Ishikawa (cell line): ENCODE results near the gene GNA15.

Source experiments
- CEBPB ChIP-seq: IDR thresholded peaks from 2 replicates; pipeline ENCODE4 v1.6.1; 2012
- CREB1 ChIP-seq: IDR thresholded peaks from 2 replicates; pipeline ENCODE4 v1.6.1; 2012; ENCODE audit warnings: low read depth
- EGR1 ChIP-seq: IDR thresholded peaks from 2 replicates; pipeline ENCODE4 v1.6.1; 2012
- EP300 ChIP-seq: IDR thresholded peaks from 2 replicates; pipeline ENCODE4 v1.6.1; 2012; ENCODE audit warnings: borderline replicate concordance
- FOXM1 ChIP-seq: IDR thresholded peaks from 2 replicates; pipeline ENCODE4 v1.6.1; 2012; ENCODE audit warnings: low read depth, borderline replicate concordance
- NFIC ChIP-seq: IDR thresholded peaks from 2 replicates; pipeline ENCODE4 v1.6.1; 2012
- RAD21 ChIP-seq: IDR thresholded peaks from 2 replicates; pipeline ENCODE4 v1.6.1; 2012; ENCODE audit warnings: low read depth
- TAF1 ChIP-seq: IDR thresholded peaks from 2 replicates; pipeline ENCODE4 v1.6.1; 2012; ENCODE audit warnings: low read depth, mild to moderate bottlenecking
- TCF12 ChIP-seq: IDR thresholded peaks from 2 replicates; pipeline ENCODE4 v1.6.1; 2012; ENCODE audit warnings: low read depth
- TEAD4 ChIP-seq: IDR thresholded peaks from 2 replicates; pipeline ENCODE4 v1.6.1; 2012
- YY1 ChIP-seq: IDR thresholded peaks from 2 replicates; pipeline ENCODE4 v1.6.1; 2012; ENCODE audit warnings: low read depth
- ZBTB7A ChIP-seq: IDR thresholded peaks from 2 replicates; pipeline ENCODE4 v1.6.1; 2012; ENCODE audit warnings: low read depth
- TF ChIP-seq, protein P1 (sequence below): IDR thresholded peaks from 2 replicates; pipeline ENCODE4 v1.6.1; 2012; ENCODE audit warnings: low read depth, mild to moderate bottlenecking
- TF ChIP-seq, protein P2 (sequence below): IDR thresholded peaks from 2 replicates; pipeline ENCODE4 v1.6.1; 2012
- TF ChIP-seq, protein P3 (sequence below): IDR thresholded peaks from 2 replicates; pipeline ENCODE4 v1.6.1; 2012

Gene GNA15

DNA sequence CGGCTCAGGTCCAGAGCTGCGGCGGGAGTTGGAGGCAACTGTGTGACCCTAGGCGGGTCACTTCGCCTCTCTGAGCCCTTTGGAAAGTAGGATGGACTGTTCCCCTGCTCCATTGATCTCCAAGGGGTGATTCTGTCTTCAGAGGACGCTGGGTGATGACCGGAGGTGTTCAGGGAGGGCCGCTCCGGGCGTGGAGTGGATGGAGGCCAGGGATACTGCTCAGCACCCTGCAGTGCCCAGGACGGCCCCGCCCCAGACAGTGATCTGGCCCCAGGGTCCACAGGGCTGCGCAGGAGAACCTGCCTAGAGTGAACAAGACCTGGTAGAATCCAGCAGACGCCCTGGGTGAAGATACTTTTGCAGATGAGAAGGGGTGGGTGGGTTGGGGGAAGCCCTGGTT, 56.9 kb downstream of the GNA15 start:
- TF ChIP-seq RAD21 (no peak), YY1 (no peak), CREB1 (no peak), FOXM1 (no peak), EGR1 (no peak), TAF1 (no peak), EP300 (no peak), TCF12 (no peak), TEAD4 (no peak), ZBTB7A (no peak), NFIC (no peak), CEBPB (no peak)
- TF ChIP-seq, protein P1, sequence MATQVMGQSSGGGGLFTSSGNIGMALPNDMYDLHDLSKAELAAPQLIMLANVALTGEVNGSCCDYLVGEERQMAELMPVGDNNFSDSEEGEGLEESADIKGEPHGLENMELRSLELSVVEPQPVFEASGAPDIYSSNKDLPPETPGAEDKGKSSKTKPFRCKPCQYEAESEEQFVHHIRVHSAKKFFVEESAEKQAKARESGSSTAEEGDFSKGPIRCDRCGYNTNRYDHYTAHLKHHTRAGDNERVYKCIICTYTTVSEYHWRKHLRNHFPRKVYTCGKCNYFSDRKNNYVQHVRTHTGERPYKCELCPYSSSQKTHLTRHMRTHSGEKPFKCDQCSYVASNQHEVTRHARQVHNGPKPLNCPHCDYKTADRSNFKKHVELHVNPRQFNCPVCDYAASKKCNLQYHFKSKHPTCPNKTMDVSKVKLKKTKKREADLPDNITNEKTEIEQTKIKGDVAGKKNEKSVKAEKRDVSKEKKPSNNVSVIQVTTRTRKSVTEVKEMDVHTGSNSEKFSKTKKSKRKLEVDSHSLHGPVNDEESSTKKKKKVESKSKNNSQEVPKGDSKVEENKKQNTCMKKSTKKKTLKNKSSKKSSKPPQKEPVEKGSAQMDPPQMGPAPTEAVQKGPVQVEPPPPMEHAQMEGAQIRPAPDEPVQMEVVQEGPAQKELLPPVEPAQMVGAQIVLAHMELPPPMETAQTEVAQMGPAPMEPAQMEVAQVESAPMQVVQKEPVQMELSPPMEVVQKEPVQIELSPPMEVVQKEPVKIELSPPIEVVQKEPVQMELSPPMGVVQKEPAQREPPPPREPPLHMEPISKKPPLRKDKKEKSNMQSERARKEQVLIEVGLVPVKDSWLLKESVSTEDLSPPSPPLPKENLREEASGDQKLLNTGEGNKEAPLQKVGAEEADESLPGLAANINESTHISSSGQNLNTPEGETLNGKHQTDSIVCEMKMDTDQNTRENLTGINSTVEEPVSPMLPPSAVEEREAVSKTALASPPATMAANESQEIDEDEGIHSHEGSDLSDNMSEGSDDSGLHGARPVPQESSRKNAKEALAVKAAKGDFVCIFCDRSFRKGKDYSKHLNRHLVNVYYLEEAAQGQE: no peak
- TF ChIP-seq, protein P2, sequence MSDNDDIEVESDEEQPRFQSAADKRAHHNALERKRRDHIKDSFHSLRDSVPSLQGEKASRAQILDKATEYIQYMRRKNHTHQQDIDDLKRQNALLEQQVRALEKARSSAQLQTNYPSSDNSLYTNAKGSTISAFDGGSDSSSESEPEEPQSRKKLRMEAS: no peak
- TF ChIP-seq, protein P3, sequence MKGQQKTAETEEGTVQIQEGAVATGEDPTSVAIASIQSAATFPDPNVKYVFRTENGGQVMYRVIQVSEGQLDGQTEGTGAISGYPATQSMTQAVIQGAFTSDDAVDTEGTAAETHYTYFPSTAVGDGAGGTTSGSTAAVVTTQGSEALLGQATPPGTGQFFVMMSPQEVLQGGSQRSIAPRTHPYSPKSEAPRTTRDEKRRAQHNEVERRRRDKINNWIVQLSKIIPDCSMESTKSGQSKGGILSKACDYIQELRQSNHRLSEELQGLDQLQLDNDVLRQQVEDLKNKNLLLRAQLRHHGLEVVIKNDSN: no peak

- TF ChIP-seq FOXM1 (no peak), TEAD4 (no peak), EP300 (no peak), TCF12 (no peak), RAD21 (no peak), NFIC (no peak)
- TF ChIP-seq, protein P3: no peak
- TF ChIP-seq, protein P1: no peak
Observed at GRCh38 chr19:3193256-3194105, 57.6 kb downstream of the GNA15 start.

GRCh38 chr19:3194106-3195087, 58.6 kb downstream of the GNA15 start:
- TF ChIP-seq NFIC (peak; percentile 27; the same call in 1 of the 2 replicates), CREB1 (no peak)

- TF ChIP-seq EP300 (no peak), FOXM1 (no peak), EGR1 (no peak), NFIC (no peak), ZBTB7A (no peak), YY1 (no peak), TCF12 (no peak), CEBPB (no peak), TEAD4 (no peak), RAD21 (no peak)
- TF ChIP-seq, protein P3: no peak
Observed at GRCh38 chr19:3196064-3196932, 60.5 kb downstream of the GNA15 start.

GRCh38 chr19:3196933-3197205, 61.0 kb downstream of the GNA15 start:
- no peak for TF ChIP-seq FOXM1
- no peak for TF ChIP-seq EP300
- no peak for TF ChIP-seq TCF12
- TF ChIP-seq TAF1: no peak
- TF ChIP-seq YY1: no peak
- TF ChIP-seq, protein P3: no peak
- no peak for TF ChIP-seq CEBPB
- no peak for TF ChIP-seq CREB1
- TF ChIP-seq NFIC: no peak
- no peak for TF ChIP-seq TEAD4
- no peak for TF ChIP-seq EGR1
- TF ChIP-seq, protein P2: no peak
- TF ChIP-seq, protein P1: no peak
- no peak for TF ChIP-seq ZBTB7A
- TF ChIP-seq RAD21: no peak
